Thoracic aorta (tissue), 2 donors: ENCODE measurements around the gene PHC2. TPM values are rescaled to one million over a fixed set of nuclear protein-coding genes. Genes with fewer than 3 reads are reported as not detected.

Experiments used
- ATAC-seq: fragments of 150-250 bp; one replicate; pipeline ENCODE4 v1.8.0; 2017; ENCODE audit warnings: low read depth; ENCODE audit not compliant: insufficient number of reproducible peaks, low FRiP score
- DNase-seq: peaks from one replicate; pipeline ENCODE4 v3.0.0-alpha.2; 2020; ENCODE audit warnings: low spot score
- H3K27ac ChIP-seq, 2 donors: fragments of 200-600 bp; sonication (generic); 1 replicate in 1 of 2; 2 replicates in 1 of 2; pipeline ENCODE4 v1.5.1; 2016; ENCODE audit warnings: mild to moderate bottlenecking in 2 of 2, moderate library complexity in 2 of 2
- H3K27me3 ChIP-seq: fragments of 200-600 bp; sonication (generic); replicated peaks from 2 replicates; pipeline ENCODE4 v1.6.0; 2016; ENCODE audit warnings: mild to moderate bottlenecking; ENCODE audit not compliant: insufficient read depth
- H3K36me3 ChIP-seq: fragments of 200-600 bp; sonication (generic); one replicate; pipeline ENCODE4 v1.5.1; 2016
- H3K4me1 ChIP-seq, 2 donors: fragments of 200-600 bp; sonication (generic); 1 replicate in 1 of 2; 2 replicates in 1 of 2; pipeline versions ENCODE4 v1.5.1 to v1.6.0; 2016; ENCODE audit warnings: low read depth in 2 of 2, mild to moderate bottlenecking in 1 of 2; ENCODE audit not compliant: control insufficient read depth in 1 of 2
- H3K4me3 ChIP-seq: fragments of 200-600 bp; sonication (generic); 2 replicates; pipeline ENCODE4 v1.5.1; 2016; ENCODE audit warnings: mild to moderate bottlenecking
- H3K9me3 ChIP-seq: fragments of 200-600 bp; sonication (generic); 2 replicates; pipeline ENCODE4 v1.5.1; 2016
- total RNA-seq, 2 donors: library from RNA; depleted of rRNA; stranded (reverse); fragments of >200 nt; gene quantifications; one replicate each; pipeline versions ENCODE4 v1.1.0 to v1.2.3, GENCODE V29; 2016
- TF ChIP-seq, protein P1 (sequence below): fragments of 200-600 bp; sonication (generic); IDR thresholded peaks from one replicate; pipeline ENCODE4 v1.5.1; 2019; ENCODE audit warnings: antibody characterized with exemption

The PHC2 gene
- total RNA-seq, 2 donors from 2014 or later: 174 to 238 TPM

DNA sequence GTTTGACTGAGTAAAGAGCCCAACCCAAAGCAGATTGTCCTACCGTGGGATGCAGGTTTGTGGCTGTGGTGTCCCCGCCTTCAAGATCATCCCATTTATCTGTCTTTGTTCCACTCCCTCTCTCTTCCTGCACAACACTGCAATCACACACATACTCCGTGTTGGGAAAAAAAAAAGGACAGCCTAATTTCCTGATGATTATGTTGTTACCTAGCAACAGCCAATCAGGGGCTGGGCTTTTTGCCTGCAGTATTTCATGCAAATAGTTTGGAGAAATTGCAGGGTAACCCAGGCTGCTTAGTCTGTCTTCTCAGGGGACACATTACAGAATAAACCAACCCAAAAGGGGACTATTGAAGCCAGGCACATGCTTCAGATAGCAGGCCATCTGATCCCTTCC lies 38.3 kb downstream of the PHC2 start:
- Histone ChIP-seq H3K27ac (no peak overlapping the region), H3K36me3 (no peaks in the 10 kb centered on the region), H3K27me3 (no peaks in the 10 kb centered on the region), H3K9me3 (no peaks in the 10 kb centered on the region), H3K4me1 (peaks cover 10 to 23% of the 10 kb centered on the region in 2 donors), H3K4me3 (no peak overlapping the region)
- TF ChIP-seq, protein P1, sequence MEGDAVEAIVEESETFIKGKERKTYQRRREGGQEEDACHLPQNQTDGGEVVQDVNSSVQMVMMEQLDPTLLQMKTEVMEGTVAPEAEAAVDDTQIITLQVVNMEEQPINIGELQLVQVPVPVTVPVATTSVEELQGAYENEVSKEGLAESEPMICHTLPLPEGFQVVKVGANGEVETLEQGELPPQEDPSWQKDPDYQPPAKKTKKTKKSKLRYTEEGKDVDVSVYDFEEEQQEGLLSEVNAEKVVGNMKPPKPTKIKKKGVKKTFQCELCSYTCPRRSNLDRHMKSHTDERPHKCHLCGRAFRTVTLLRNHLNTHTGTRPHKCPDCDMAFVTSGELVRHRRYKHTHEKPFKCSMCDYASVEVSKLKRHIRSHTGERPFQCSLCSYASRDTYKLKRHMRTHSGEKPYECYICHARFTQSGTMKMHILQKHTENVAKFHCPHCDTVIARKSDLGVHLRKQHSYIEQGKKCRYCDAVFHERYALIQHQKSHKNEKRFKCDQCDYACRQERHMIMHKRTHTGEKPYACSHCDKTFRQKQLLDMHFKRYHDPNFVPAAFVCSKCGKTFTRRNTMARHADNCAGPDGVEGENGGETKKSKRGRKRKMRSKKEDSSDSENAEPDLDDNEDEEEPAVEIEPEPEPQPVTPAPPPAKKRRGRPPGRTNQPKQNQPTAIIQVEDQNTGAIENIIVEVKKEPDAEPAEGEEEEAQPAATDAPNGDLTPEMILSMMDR: no peak
- ATAC-seq (no peak), DNase-seq (no peak)

DNA sequence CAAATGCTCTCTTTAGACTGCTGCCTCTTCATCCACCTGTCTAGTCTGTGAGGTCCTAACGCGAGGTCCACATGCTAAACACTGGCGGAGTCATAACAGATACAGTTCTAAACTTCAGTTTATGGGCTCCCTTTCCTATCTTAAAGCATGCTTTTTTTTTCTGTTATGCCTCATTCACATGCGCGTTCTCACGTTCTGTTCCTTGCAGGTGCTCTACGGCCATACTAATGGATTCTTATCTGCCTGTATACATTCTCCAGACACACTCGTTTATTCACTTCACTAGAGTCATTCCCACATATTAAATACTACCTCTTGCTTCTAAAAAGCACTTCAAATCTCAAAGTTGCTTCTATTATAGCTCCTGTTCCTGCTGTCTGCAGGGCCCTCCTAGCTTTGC lies 38.7 kb downstream of the PHC2 start:
- no peak for ATAC-seq
- Histone ChIP-seq H3K4me3 (no peak overlapping the region), H3K27ac (no peak overlapping the region), H3K4me1 (peaks cover 10 to 23% of the 10 kb centered on the region in 2 donors), H3K36me3 (no peaks in the 10 kb centered on the region), H3K9me3 (no peaks in the 10 kb centered on the region), H3K27me3 (no peaks in the 10 kb centered on the region)
- TF ChIP-seq, protein P1: no peak
- DNase-seq: no peak

DNA sequence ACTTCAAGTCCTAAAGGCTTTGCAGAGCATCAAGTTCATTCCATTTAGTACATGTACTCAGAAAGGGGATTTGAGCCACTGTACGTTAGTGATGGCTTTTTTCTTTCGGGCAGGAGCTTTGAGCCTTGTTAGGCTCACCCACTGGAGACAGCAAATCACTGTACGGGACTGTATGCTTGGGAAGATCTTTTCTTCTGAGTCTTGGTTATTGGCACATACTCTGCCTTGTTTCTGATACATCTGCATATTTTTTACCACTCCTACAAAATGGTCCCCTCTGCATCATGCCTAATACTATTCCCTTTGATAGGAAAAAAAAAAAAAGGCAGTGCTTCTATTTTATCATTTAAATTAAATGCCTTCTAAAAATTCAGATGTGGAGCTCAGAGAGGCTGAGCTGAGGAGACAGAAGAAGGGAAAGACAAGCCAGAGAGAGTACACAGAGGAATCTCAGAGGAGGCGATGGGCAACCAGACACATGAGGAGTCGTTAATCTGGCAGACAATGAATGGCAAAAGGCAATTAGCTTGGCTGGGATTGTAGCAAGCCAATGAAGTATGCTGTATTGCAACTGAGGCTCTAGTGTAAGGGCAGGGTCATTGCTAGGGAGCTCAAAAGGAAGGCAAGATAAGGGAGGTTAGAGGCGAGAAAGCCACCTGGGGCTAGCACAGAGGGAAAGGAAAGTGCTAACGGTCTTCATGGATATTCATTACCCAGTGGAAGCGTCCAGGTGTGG lies 39.4 kb downstream of the PHC2 start:
- Histone ChIP-seq H3K27me3 (no peaks in the 10 kb centered on the region), H3K4me1 (peaks cover 10 to 23% of the 10 kb centered on the region in 2 donors), H3K36me3 (no peaks in the 10 kb centered on the region), H3K27ac (no peak overlapping the region), H3K4me3 (no peak overlapping the region), H3K9me3 (no peaks in the 10 kb centered on the region)
- ATAC-seq (no peak), DNase-seq (no peak)
- TF ChIP-seq, protein P1: no peak

DNA sequence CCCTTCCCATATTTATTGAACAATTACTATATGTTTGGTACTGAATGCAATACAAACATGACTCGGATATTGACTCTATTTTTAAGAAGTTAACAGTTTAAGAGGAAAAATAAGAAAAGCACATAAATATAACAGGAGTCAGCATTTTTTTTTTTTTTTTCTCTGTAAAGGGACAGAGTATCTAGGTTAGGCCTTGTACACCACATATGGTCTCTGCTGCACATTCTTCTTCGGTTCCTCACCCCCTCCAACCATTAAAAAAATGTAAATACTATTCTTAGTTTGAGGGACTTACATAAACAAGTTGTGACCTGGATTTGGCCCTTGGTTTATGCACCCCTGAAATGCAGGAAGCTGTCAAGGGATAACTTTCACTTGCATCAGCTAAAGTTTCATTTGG lies 40.4 kb downstream of the PHC2 start:
- DNase-seq (no peak), ATAC-seq (no peak)
- H3K36me3 ChIP-seq: no peaks in the 10 kb centered on the region
- H3K9me3 ChIP-seq: no peaks in the 10 kb centered on the region
- TF ChIP-seq, protein P1: no peak
- peaks cover 10 to 23% of the 10 kb centered on the region in 2 donors for H3K4me1 ChIP-seq
- no peak overlapping the region for H3K4me3 ChIP-seq
- no peak overlapping the region for H3K27ac ChIP-seq
- H3K27me3 ChIP-seq: no peaks in the 10 kb centered on the region

DNA sequence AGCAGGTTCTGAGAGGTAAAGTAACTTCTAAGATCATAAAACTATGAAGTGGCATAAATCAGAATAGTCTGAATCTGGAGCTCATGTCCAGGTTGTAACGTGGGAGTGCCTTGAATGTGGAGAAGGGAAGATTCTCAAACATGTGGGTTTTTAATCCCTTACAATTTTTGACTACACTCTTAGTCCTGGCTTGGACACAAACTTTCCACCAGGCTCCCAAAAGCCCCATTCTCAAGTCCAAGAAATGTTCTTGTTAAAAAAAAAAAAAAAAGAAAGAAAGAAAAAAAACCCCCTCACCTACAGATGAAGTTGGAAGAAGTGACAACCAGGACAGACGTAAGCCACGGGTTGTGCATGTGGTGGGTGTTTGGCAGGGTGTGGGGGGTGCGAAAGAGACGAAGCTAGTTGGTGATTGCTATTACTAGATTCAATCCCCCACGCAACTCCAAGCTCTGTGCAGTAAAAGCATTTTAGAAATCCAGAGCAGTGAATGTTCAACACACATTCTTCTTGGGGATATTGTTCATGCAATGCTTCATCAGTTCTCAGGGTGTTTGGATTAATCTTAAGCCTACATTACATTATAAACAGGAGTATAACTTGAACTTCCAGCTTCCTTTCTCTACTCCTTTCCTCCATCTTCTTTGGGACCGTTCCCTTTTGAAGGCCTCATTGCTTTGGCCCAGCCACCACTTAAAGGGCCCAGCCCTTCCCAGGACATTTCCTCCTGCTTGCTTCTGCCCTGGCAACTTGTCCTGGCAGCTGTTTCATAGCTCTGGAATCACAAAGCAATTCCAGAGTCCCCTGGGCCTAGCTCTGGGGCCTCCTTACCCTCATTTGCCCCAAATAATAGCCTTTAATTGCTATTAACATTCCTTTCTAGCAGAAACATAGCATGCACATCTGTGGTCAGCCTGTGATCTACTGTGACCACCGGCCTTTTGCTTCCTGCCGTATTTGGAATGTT lies 41.8 kb downstream of the PHC2 start:
- no peak for DNase-seq
- peak overlapping the region; percentile 36 to 48 for H3K27ac ChIP-seq
- no peaks in the 10 kb centered on the region for H3K36me3 ChIP-seq
- H3K4me3 ChIP-seq: no peak overlapping the region
- peaks cover 12 to 30% of the 10 kb centered on the region in 2 donors for H3K4me1 ChIP-seq
- H3K9me3 ChIP-seq: no peaks in the 10 kb centered on the region
- no peaks in the 10 kb centered on the region for H3K27me3 ChIP-seq
- TF ChIP-seq, protein P1: no peak
- no peak for ATAC-seq
